MCF 10A (cell line): ENCODE measurements around the gene FAM114A1. TPM values are rescaled to one million over a fixed set of nuclear protein-coding genes. Genes with fewer than 3 reads are reported as not detected.

Experiments used
- BruUV-seq: library from RNA; stranded (reverse); fragments of 400-500 nt; replicated peaks from 2 replicates; lab custom pipeline; 2021; lab: Mats Ljungman, UMichigan
- CTCF ChIA-PET: fragments of 300-600 bp; sonication (Branson Sonifier 250); formaldehyde crosslinking; extraction: SDS; loops from one replicate; lab custom pipeline; 2021; ENCODE audit warnings: antibody characterized with exemption, inconsistent platforms; lab: Yijun Ruan, JAX
- POLR2A ChIA-PET: fragments of 300-600, 350-650 bp; sonication (Branson Sonifier 250); formaldehyde crosslinking; extraction: SDS; loops from one replicate; lab custom pipeline; 2020; ENCODE audit warnings: antibody characterized with exemption, inconsistent platforms; lab: Yijun Ruan, JAX
- DNase-seq: peaks from one replicate; pipeline ENCODE4 v3.0.0-alpha.2; 2018; ENCODE audit not compliant: unreplicated experiment
- H3K27ac Mint-ChIP-seq: one replicate; pipeline ENCODE4 v1.8.0; 2022; ENCODE audit warnings: mild to moderate bottlenecking, low read depth, mixed read lengths; ENCODE audit not compliant: unreplicated experiment
- H3K27me3 Mint-ChIP-seq: one replicate; pipeline ENCODE4 v1.8.0; 2022; ENCODE audit warnings: mixed read lengths; ENCODE audit not compliant: insufficient read depth, unreplicated experiment
- H3K36me3 Mint-ChIP-seq: one replicate; pipeline ENCODE4 v1.8.0; 2022; ENCODE audit warnings: mild to moderate bottlenecking, moderate library complexity, mixed read lengths; ENCODE audit not compliant: insufficient read depth, unreplicated experiment
- H3K4me1 Mint-ChIP-seq: one replicate; pipeline ENCODE4 v1.8.0; 2022; ENCODE audit warnings: mixed read lengths; ENCODE audit not compliant: insufficient read depth, unreplicated experiment
- H3K4me3 Mint-ChIP-seq: one replicate; pipeline ENCODE4 v1.8.0; 2022; ENCODE audit warnings: mild to moderate bottlenecking, moderate library complexity, mixed read lengths; ENCODE audit not compliant: unreplicated experiment
- H3K9me3 Mint-ChIP-seq: one replicate; pipeline ENCODE4 v1.8.0; 2022; ENCODE audit warnings: mixed read lengths; ENCODE audit not compliant: unreplicated experiment
- intact Hi-C: fragments of 100-400 bp; cut with micrococcal nuclease; formaldehyde crosslinking; loops from 2 replicates; pipeline ENCODE4 v1.14.1; 2022
- total RNA-seq: library from RNA; stranded (reverse); gene quantifications from 2 replicates; pipeline ENCODE4 v1.2.3, GENCODE V29; 2022
- TF ChIP-seq, protein P1 (sequence below): fragments of 200-600 bp; IDR thresholded peaks from one replicate; pipeline ENCODE4 v1.8.0; 2022; ENCODE audit warnings: antibody characterized with exemption, mild to moderate bottlenecking; ENCODE audit not compliant: unreplicated experiment

FAM114A1 gene
- total RNA-seq, 1 experiment from 2014 or later = 22.7 TPM

DNA sequence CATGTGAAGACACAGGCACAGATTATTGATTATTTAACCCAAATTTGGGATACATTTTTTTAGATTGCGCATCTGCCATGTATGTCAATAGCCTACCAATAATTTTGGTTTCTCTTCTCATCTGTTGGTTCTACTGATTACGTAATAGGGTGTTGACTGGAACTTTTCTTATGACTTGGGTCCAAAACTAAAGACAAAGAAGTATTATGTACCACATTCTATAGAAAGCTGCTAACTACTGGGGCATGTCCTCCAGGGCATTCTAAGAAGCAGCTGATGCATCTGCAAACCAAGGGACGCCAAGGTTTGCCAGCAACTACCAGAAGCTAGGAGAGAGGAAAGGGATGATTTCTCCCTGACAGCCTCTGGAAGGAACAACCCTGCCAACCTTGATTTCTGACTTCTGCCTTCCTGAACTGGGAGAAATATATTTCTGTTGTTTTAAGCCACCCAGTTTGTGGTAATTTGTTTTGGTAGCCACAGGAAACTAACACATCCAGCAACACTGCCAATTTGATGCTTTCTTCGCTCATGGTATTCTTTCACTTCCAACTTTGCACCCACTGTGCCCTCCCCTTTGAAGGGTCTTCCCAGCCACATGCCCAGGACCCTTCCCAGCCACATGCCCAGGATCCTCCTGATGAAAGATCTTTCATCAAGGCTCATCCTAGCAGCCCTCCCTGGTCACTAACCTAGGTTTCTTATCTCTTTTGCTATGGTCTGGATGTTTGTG is 47.1 kb upstream of the FAM114A1 start:
- intact Hi-C loops = no loop called here
- ChIA-PET POLR2A (no interaction called here), CTCF (interaction anchor here (0.6 kb wide), 1 partner anchor 758 kb away, joined by 4 read pairs; no protein-coding TSS in a partner anchor)
- no TSS peak for BruUV-seq
- Mint-ChIP-seq H3K27ac (no peak overlapping the region), H3K36me3 (peaks cover 7% of the 10 kb centered on the region), H3K4me1 (peaks cover 7% of the 10 kb centered on the region), H3K27me3 (no peaks in the 10 kb centered on the region), H3K4me3 (no peak overlapping the region), H3K9me3 (peaks cover 9% of the 10 kb centered on the region)
- no peak for DNase-seq
- TF ChIP-seq, protein P1, sequence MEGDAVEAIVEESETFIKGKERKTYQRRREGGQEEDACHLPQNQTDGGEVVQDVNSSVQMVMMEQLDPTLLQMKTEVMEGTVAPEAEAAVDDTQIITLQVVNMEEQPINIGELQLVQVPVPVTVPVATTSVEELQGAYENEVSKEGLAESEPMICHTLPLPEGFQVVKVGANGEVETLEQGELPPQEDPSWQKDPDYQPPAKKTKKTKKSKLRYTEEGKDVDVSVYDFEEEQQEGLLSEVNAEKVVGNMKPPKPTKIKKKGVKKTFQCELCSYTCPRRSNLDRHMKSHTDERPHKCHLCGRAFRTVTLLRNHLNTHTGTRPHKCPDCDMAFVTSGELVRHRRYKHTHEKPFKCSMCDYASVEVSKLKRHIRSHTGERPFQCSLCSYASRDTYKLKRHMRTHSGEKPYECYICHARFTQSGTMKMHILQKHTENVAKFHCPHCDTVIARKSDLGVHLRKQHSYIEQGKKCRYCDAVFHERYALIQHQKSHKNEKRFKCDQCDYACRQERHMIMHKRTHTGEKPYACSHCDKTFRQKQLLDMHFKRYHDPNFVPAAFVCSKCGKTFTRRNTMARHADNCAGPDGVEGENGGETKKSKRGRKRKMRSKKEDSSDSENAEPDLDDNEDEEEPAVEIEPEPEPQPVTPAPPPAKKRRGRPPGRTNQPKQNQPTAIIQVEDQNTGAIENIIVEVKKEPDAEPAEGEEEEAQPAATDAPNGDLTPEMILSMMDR = no peak

DNA sequence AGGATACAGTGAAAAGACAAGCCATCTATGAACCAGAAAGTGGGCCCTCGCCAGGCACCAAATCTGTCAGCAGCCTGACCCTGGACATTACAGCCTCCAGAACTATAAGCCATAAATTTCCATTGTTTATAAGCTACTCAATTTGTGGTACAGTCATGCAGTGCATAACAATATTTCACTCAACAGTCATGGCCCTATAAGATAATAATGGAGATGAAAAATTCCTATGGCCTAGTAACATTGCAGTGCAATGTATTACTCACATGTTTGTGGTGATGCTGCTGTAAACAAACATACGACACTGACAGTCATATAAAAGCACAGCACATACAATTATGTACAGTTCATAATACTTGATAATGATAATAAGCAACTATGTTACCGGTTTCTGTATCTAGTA is 45.9 kb upstream of the FAM114A1 start:
- POLR2A ChIA-PET = interaction anchor here (0.5 kb wide), 1 partner anchor 25 kb away, joined by 3 read pairs; no protein-coding TSS in a partner anchor
- peaks cover 7% of the 10 kb centered on the region for H3K36me3 Mint-ChIP-seq
- peaks cover 7% of the 10 kb centered on the region for H3K4me1 Mint-ChIP-seq
- no peak for DNase-seq
- TF ChIP-seq, protein P1 = no peak
- H3K4me3 Mint-ChIP-seq = no peak overlapping the region
- intact Hi-C loops = no loop called here
- H3K27me3 Mint-ChIP-seq = no peaks in the 10 kb centered on the region
- peaks cover 9% of the 10 kb centered on the region for H3K9me3 Mint-ChIP-seq
- CTCF ChIA-PET = interaction anchor here (1.0 to 1.3 kb wide), 2 partner anchors 17 to 39 kb away, joined by 4 to 6 read pairs; partner anchors contain the start of gene TLR1
- BruUV-seq = no TSS peak
- H3K27ac Mint-ChIP-seq = no peak overlapping the region

DNA sequence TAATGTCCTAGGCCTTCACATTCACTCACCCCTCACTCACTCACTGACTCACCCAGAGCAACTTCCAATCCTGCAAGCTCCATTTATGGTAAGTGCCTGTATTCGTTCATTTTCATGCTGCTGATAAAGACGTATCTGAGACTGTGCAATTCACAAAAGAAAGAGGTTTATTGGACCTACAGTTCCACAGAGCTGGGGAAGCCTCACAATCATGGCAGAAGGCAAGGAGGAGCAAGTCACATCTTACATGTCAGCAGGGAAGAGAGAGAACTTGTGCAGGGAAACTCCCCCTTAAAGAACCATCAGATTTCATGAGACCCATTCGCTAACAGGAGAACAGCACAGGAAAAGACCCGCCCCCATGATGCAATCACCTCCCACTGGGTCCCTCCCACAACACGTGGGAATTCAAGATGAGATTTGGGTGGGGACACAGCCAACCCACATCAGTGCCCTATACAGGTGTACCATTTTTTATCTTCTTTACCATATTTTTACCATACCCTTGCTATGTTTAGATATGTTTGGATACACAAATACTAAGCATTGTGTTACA is 44.8 kb upstream of the FAM114A1 start:
- ChIA-PET POLR2A (no interaction called here), CTCF (interaction anchor here (0.6 to 1.3 kb wide), 2 partner anchors 8 to 18 kb away, joined by 3 to 6 read pairs; partner anchors contain the start of gene TLR1)
- intact Hi-C loops = no loop called here
- Mint-ChIP-seq H3K36me3 (peaks cover 8% of the 10 kb centered on the region), H3K27me3 (no peaks in the 10 kb centered on the region), H3K27ac (no peak overlapping the region), H3K4me1 (peaks cover 7% of the 10 kb centered on the region), H3K4me3 (no peak overlapping the region), H3K9me3 (peaks cover 9% of the 10 kb centered on the region)
- BruUV-seq = no TSS peak
- no peak for DNase-seq
- TF ChIP-seq, protein P1 = no peak

DNA sequence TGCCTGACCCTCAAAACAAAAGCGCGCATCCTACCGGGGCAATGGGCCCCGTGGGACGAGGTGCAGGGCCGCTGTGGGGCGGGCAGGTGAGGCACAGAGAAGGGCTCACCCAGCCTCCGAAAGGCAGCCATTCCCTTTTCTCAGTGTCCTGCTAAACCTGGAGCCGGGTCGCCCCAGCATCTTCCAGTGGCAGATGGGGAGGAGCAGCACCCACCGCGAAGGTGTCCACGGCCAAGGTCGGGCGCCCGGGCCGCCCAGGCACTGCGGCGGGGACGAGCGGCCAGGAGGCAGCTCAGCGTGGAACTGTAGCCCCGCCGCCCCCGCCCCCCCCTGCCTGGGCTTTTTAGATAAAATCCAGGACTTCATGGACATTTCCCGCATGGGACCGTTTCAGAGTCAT is 43.8 kb upstream of the FAM114A1 start:
- Mint-ChIP-seq H3K27me3 (no peaks in the 10 kb centered on the region), H3K36me3 (peaks cover 13% of the 10 kb centered on the region), H3K27ac (no peak overlapping the region), H3K4me1 (peaks cover 7% of the 10 kb centered on the region), H3K9me3 (peaks cover 9% of the 10 kb centered on the region), H3K4me3 (no peak overlapping the region)
- no peak for DNase-seq
- BruUV-seq = no TSS peak
- TF ChIP-seq, protein P1 = no peak
- ChIA-PET POLR2A (no interaction called here), CTCF (interaction anchor here (1.2 kb wide), 1 partner anchor 37 kb away, joined by 7 read pairs; no protein-coding TSS in a partner anchor)
- intact Hi-C loops = no loop called here
